Stomach (tissue), 19 donors: ENCODE measurements around the gene CDHR5. TPM values are rescaled to one million over a fixed set of nuclear protein-coding genes. Genes with fewer than 3 reads are reported as not detected.

Source experiments
- DNase-seq, 2 donors: peaks; one replicate each; pipeline versions ENCODE4 v3.0.0 to v3.0.0-alpha.2; 2013 to 2019
- H3K27ac ChIP-seq, 5 donors: fragments of 200-600 bp in 4 of 5; sonication (generic) in 4 of 5; one replicate each; pipeline ENCODE4 v1.5.1; 2013 to 2019; ENCODE audit warnings: mild to moderate bottlenecking in 1 of 5, moderate library complexity in 1 of 5
- H3K27me3 ChIP-seq, 3 donors: fragments of 200-600 bp; sonication (generic); one replicate each; pipeline ENCODE4 v1.5.1; 2017 to 2019; ENCODE audit warnings: mixed run types in 1 of 3
- H3K36me3 ChIP-seq, 4 donors: fragments of 200-600 bp; sonication (generic); 1 replicate in 3 of 4; 2 replicates in 1 of 4; pipeline ENCODE4 v1.5.1; 2016 to 2019
- H3K4me1 ChIP-seq, 4 donors: fragments of 200-600 bp; sonication (generic); one replicate each; pipeline ENCODE4 v1.5.1; 2016 to 2019
- H3K4me3 ChIP-seq, 4 donors: fragments of 200-600 bp; sonication (generic) in 3 of 4; one replicate each; pipeline ENCODE4 v1.5.1; 2016 to 2019; ENCODE audit warnings: mild to moderate bottlenecking in 1 of 4
- H3K9me3 ChIP-seq, 4 donors: fragments of 200-600 bp; sonication (generic); one replicate each; pipeline ENCODE4 v1.5.1; 2016 to 2019
- EP300 ChIP-seq: sonication (generic); formaldehyde crosslinking; IDR thresholded peaks from one replicate; pipeline ENCODE4 v1.6.1; 2017; ENCODE audit warnings: antibody characterized with exemption
- POLR2A ChIP-seq, 4 donors: fragments of 450-650 bp; IDR thresholded peaks; one replicate each; pipeline ENCODE4 v1.6.1; 2016; ENCODE audit warnings: antibody characterized with exemption in 4 of 4, control low read depth in 2 of 4, mild to moderate bottlenecking in 1 of 4, moderate library complexity in 1 of 4
- POLR2AphosphoS5 ChIP-seq, 3 donors: sonication (generic); formaldehyde crosslinking; IDR thresholded peaks; one replicate each; pipeline ENCODE4 v1.6.1; 2016; ENCODE audit warnings: antibody characterized with exemption in 3 of 3
- WGBS, 5 donors: extraction: QIAGEN DNeasy Blood & Tissue Kit in 3 of 5; methylation state at CpG; one replicate each; pipeline versions ENCODE4 v1.1.5 to v1.1.7; 2013 to 2018; 5-methylcytosine and 5-hydroxymethylcytosine counted together
- intact Hi-C: fragments of 100-400 bp; cut with DNase I; formaldehyde crosslinking; loops from one replicate; pipeline ENCODE4 v1.15.1; 2023; ENCODE audit warnings: low total_unique reads
- long read RNA-seq, 10 donors: transcript quantifications; one replicate each; lab custom pipeline, GENCODE V29; 2026
- polyA plus RNA-seq, 3 donors: library from polyadenylated mRNA; stranded (reverse); fragments of 200-250 nt; gene quantifications; one replicate each; pipeline ENCODE4 v1.2.3, GENCODE V29; 2013
- total RNA-seq, 5 donors: library from RNA; depleted of rRNA; stranded (reverse); fragments of >200 nt; gene quantifications; one replicate each; pipeline versions ENCODE4 v1.1.0 to v1.2.3, GENCODE V29; 2014 to 2016
- TF ChIP-seq, protein P1 (sequence below), 7 experiments: fragments of 450-650 bp in 4 of 7; fragments of 200-600 bp in 3 of 7; sonication (generic) in 3 of 7; IDR thresholded peaks; one replicate each; pipeline ENCODE4 v1.5.1; 2016 to 2019; ENCODE audit warnings: antibody characterized with exemption in 7 of 7, control low read depth in 2 of 7, mild to moderate bottlenecking in 1 of 7
- donor health status: healthy with polysubstance abuse.
- donor health status: Bipolar disorder and iron deficiency.
- donor health status: healthy.

The CDHR5 gene, protein sequence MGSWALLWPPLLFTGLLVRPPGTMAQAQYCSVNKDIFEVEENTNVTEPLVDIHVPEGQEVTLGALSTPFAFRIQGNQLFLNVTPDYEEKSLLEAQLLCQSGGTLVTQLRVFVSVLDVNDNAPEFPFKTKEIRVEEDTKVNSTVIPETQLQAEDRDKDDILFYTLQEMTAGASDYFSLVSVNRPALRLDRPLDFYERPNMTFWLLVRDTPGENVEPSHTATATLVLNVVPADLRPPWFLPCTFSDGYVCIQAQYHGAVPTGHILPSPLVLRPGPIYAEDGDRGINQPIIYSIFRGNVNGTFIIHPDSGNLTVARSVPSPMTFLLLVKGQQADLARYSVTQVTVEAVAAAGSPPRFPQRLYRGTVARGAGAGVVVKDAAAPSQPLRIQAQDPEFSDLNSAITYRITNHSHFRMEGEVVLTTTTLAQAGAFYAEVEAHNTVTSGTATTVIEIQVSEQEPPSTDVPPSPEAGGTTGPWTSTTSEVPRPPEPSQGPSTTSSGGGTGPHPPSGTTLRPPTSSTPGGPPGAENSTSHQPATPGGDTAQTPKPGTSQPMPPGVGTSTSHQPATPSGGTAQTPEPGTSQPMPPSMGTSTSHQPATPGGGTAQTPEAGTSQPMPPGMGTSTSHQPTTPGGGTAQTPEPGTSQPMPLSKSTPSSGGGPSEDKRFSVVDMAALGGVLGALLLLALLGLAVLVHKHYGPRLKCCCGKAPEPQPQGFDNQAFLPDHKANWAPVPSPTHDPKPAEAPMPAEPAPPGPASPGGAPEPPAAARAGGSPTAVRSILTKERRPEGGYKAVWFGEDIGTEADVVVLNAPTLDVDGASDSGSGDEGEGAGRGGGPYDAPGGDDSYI
- 10 to 100 TPM in 1 of 5 donors, 1 to 10 TPM in 4; 2.7 to 92.1 (median 5.5) TPM for total RNA-seq
- polyA plus RNA-seq, result 1 to 10 TPM in 1 of 3 donors, under 1 TPM in 2; 0.38 to 2.2 (median 0.92) TPM
- long read RNA-seq, donor 1, partial matches to known transcripts, result 0 of 1 reads
- long read RNA-seq, donor 1, other reads (novel, unspliced or antisense), result 0 of 1 reads
- long read RNA-seq, donor 2, partial matches to known transcripts, result 8 of 8 reads
- long read RNA-seq, donor 2, other reads (novel, unspliced or antisense), result 0 of 8 reads
- long read RNA-seq, donor 3, result 0 reads
- long read RNA-seq, donor 4, partial matches to known transcripts, result 0 of 1 reads
- long read RNA-seq, donor 4, other reads (novel, unspliced or antisense), result 0 of 1 reads
- long read RNA-seq, donor 5, result 0 reads
- long read RNA-seq, donor 6, result 0 reads
- long read RNA-seq, donor 7, partial matches to known transcripts, result 24 of 29 reads
- long read RNA-seq, donor 7, other reads (novel, unspliced or antisense), result 0 of 29 reads
- long read RNA-seq, donor 8, result 0 reads
- long read RNA-seq, donor 9, result 0 reads
- long read RNA-seq, donor 10, partial matches to known transcripts, result 22 of 30 reads
- long read RNA-seq, donor 10, other reads (novel, unspliced or antisense), result 0 of 30 reads

DNA sequence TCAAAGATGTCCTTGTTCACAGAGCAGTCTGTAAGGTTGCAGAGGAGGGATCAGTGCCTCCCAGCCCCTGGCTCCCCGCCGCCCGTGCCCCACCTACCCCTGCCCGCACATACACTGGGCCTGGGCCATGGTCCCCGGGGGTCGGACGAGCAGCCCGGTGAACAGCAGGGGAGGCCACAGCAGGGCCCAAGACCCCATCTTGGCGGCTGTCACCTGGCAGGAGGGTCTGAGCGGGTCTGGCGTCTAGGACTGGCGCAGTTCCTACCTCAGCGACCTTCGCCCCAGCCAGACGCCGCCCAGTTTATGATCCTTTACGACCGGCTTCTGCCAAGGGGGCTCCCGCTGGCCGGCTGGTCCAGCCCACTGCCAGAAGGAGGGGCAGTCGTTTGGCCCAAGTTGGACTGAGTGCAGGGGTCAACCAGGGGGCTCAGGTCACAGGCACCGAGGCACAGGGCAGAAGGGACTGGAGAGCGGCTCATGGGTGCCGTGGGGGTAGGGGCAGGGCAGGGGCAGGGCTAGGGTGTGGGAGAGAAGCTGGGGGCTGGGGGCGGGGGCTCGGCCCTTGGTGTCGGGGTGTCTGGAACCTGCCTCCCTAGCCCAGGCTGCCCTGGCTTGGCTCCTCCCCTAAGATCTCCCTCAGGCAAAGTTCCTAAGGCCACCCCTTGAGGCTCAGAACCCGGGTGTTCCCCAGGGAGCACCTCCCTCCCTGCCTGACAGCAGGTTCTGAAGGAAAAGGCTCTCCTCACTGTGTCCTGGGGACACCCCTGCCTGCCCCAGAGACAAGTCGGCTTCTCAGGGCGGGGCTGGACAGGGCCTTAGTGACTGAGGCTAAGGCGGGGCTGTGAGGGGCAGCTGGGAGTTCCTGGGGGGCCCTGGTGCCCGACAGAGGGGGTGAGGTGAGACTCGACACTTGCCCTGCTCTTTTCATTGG is at the start of gene CDHR5:
Gene CDHR5 (minus strand): TSS at position 251 of the 931 bp plus-strand sequence. CDS start 53 bp downstream, at position 198.
- 32 to 75% (median 43%) methylated on average over 7 to 33 of the region's 33 CpGs for whole genome bisulfite sequencing, 5 donors
- H3K9me3 ChIP-seq, result no peaks in the 10 kb centered on the region
- no peak within 1 kb of the TSS for H3K27ac ChIP-seq
- peak within 1 kb of the TSS in 2 of 4 donors; percentile 5 to 10 for H3K4me3 ChIP-seq
- H3K27me3 ChIP-seq, result peaks cover 0 to 45% (median 29%) of the 10 kb centered on the region in 3 donors
- TF ChIP-seq, protein P1, sequence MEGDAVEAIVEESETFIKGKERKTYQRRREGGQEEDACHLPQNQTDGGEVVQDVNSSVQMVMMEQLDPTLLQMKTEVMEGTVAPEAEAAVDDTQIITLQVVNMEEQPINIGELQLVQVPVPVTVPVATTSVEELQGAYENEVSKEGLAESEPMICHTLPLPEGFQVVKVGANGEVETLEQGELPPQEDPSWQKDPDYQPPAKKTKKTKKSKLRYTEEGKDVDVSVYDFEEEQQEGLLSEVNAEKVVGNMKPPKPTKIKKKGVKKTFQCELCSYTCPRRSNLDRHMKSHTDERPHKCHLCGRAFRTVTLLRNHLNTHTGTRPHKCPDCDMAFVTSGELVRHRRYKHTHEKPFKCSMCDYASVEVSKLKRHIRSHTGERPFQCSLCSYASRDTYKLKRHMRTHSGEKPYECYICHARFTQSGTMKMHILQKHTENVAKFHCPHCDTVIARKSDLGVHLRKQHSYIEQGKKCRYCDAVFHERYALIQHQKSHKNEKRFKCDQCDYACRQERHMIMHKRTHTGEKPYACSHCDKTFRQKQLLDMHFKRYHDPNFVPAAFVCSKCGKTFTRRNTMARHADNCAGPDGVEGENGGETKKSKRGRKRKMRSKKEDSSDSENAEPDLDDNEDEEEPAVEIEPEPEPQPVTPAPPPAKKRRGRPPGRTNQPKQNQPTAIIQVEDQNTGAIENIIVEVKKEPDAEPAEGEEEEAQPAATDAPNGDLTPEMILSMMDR (IDR thresholded peaks at IDR 0.05), result no peak
- TF ChIP-seq POLR2A (IDR thresholded peaks at IDR 0.05) (no peak), EP300 (no peak), POLR2AphosphoS5 (IDR thresholded peaks at IDR 0.05) (no peak)
- peaks cover 27 to 56% (median 35%) of the 10 kb centered on the region in 4 donors for H3K4me1 ChIP-seq
- peak in 1 of 2 donors; percentile 79 for DNase-seq
- peaks cover 0 to 25% (median 3%) of the 10 kb centered on the region in 4 donors for H3K36me3 ChIP-seq
- intact Hi-C loops, result no loop called here

DNA sequence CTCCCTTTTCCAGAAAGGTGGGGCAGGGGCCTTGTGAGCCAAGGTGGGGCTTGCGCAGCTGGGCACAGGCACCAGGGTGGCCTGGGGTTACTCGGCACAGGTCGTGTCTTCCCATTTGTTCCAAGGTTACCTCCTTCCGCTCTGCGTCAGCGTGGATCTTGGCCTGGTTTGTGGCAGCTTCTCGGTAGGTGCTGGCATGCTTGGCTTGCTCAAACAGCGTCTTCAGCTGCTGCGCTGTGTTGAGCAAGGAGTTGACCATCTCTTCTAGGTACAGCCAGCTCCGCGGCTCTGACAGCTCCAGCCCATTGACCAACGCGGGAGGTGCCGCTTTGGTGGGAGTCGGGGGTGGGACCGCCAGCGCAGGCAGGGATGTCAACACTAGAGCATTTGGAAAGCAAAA is 49.7 kb upstream of the CDHR5 start:
- WGBS, 5 donors, result 88 to 94% (median 94%) methylated on average over 17 of the region's 17 CpGs
- no peak for TF ChIP-seq POLR2A (IDR thresholded peaks at IDR 0.05)
- no peak for TF ChIP-seq POLR2AphosphoS5 (IDR thresholded peaks at IDR 0.05)
- no peak for TF ChIP-seq EP300
- TF ChIP-seq, protein P1 (IDR thresholded peaks at IDR 0.05), result no peak
- Histone ChIP-seq H3K4me3 (no peak overlapping the region), H3K27me3 (no peaks in the 10 kb centered on the region), H3K4me1 (no peaks in the 10 kb centered on the region), H3K27ac (no peak overlapping the region), H3K36me3 (peaks cover 20 to 89% (median 81%) of the 10 kb centered on the region in 4 donors), H3K9me3 (no peaks in the 10 kb centered on the region)
- no peak for DNase-seq
- intact Hi-C loops, result no loop called here

DNA sequence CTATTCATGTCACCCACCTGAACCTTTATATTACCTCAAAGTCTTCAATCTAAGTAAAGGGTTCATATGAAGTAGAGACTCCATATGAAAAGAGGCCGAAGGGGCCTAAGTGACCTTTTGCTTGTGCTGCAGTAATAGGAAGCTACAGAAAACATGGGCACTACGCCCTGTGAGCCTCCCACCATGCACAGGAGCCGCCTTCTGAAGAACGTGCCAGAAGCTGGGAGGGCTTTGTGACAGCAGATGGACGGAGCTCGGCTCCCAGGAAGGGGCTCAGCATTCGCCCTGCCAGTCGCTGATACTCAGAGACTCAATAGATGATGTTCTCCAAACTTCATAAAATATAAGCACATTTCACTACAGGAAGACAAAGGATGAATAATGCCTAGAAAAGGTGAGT is 49.1 kb upstream of the CDHR5 start:
- no peak for DNase-seq
- no peak for TF ChIP-seq POLR2AphosphoS5 (IDR thresholded peaks at IDR 0.05)
- no peak for TF ChIP-seq POLR2A (IDR thresholded peaks at IDR 0.05)
- TF ChIP-seq EP300, result no peak
- TF ChIP-seq, protein P1 (IDR thresholded peaks at IDR 0.05), result no peak
- Histone ChIP-seq H3K4me3 (no peak overlapping the region), H3K27me3 (no peaks in the 10 kb centered on the region), H3K4me1 (no peaks in the 10 kb centered on the region), H3K9me3 (no peaks in the 10 kb centered on the region), H3K36me3 (peaks cover 20 to 83% (median 76%) of the 10 kb centered on the region in 4 donors), H3K27ac (no peak overlapping the region)
- WGBS, 5 donors, result 92 to 95% (median 94%) methylated on average over 8 of the region's 8 CpGs
- intact Hi-C loops, result no loop called here
